GM06990 (cell line): Measurements from ENCODE around the gene BRSK1.

ENCODE experiments used
- DNase-seq: peaks from one replicate; pipeline ENCODE4 v3.0.0-alpha.2; 2011; ENCODE audit not compliant: insufficient read length; ENCODE audit errors: extremely low read depth
- H3K27me3 ChIP-seq: replicated peaks from 2 replicates; pipeline ENCODE4 v1.6.0; 2011; ENCODE audit warnings: low read length; ENCODE audit not compliant: control insufficient read depth, insufficient read depth
- H3K36me3 ChIP-seq: 2 replicates; pipeline ENCODE4 v1.5.1; 2011; ENCODE audit warnings: low read length; ENCODE audit not compliant: control insufficient read depth, insufficient read depth
- H3K4me3 ChIP-seq: replicated peaks from 2 replicates; pipeline ENCODE4 v1.5.1; 2011; ENCODE audit warnings: low read depth, mild to moderate bottlenecking, control low read depth, low read length
- TF ChIP-seq, protein P1 (sequence below): IDR thresholded peaks from 2 replicates; pipeline ENCODE4 v1.5.1; 2011; ENCODE audit warnings: low read length, control low read depth, mild to moderate bottlenecking, inconsistent platforms; ENCODE audit not compliant: insufficient read depth, poor library complexity, severe bottlenecking

Gene BRSK1

DNA sequence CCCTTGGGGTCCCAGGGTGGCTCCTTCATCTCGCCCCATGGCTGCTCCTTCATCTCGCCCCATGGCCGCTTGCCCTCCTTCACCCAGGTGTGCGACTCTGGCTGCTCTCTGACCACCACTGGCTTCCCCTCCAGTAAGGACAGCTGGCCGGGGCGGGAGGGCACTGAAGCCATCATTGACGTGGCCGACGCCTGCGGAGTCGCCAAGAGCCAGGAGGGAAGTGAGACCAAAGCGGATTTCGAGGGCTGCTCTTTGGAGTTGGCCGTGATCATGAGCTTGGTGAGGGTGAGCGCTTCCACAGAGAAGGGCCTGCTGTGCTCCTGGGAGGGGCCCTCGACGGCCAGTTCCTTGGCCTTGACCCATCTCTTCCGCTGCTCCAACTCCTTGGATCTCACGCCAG is 74.7 kb downstream of the BRSK1 start:
- no peak for DNase-seq
- no peaks in the 10 kb centered on the region; the same call in 1 of the 2 replicates for H3K27me3 ChIP-seq
- TF ChIP-seq, protein P1, sequence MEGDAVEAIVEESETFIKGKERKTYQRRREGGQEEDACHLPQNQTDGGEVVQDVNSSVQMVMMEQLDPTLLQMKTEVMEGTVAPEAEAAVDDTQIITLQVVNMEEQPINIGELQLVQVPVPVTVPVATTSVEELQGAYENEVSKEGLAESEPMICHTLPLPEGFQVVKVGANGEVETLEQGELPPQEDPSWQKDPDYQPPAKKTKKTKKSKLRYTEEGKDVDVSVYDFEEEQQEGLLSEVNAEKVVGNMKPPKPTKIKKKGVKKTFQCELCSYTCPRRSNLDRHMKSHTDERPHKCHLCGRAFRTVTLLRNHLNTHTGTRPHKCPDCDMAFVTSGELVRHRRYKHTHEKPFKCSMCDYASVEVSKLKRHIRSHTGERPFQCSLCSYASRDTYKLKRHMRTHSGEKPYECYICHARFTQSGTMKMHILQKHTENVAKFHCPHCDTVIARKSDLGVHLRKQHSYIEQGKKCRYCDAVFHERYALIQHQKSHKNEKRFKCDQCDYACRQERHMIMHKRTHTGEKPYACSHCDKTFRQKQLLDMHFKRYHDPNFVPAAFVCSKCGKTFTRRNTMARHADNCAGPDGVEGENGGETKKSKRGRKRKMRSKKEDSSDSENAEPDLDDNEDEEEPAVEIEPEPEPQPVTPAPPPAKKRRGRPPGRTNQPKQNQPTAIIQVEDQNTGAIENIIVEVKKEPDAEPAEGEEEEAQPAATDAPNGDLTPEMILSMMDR: no peak
- H3K4me3 ChIP-seq: no peak overlapping the region
- H3K36me3 ChIP-seq: no peaks in the 10 kb centered on the region

DNA sequence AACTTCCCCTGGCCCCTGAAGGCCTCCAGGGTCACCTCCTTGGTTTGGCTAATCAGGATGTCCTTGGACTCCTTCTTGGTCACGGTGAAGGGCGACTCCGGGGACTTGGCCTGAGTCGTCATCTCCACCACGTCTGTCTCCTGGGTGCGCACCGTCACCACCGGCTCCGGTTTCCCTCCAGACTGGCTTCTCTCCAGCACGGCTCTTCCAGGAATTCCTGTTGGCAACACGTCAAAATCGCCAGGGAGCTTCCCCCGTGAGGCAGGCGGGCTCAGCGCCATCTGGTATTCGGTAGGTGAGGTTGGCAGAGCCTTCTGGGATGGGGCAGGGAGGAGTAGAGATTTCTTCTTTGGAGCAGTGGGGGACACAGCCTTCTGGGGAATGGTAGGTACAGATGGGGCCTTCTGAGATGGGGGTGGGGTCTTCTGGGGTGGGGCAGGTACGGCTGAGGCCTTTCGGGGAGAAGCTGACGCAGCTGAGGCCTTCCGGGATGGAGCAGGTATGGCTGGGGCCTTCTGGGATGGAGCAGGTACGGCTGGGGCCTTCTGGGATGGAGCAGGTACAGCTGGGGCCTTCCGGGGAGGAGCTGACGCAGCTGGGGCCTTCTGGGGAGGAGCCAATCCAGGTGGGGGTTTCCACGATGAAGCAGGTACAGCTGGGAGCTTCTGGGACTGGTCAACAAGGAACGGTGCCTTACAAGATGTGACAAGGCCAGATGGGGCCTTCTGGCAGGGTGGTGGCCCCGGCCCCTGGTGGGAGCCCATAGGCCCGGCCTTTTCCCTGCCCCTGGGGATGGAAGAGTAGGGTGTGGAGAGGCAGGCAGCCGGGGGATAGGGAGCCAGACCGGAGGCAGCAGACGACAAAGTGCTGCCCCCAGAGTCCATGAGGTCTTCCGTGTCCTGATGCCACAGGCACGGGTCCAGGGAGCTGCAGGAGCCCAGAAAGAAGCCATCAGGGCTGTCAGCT is 75.4 kb downstream of the BRSK1 start:
- no peak overlapping the region for H3K4me3 ChIP-seq
- H3K36me3 ChIP-seq: no peaks in the 10 kb centered on the region
- H3K27me3 ChIP-seq: no peaks in the 10 kb centered on the region; the same call in 1 of the 2 replicates
- DNase-seq: no peak
- TF ChIP-seq, protein P1: no peak

DNA sequence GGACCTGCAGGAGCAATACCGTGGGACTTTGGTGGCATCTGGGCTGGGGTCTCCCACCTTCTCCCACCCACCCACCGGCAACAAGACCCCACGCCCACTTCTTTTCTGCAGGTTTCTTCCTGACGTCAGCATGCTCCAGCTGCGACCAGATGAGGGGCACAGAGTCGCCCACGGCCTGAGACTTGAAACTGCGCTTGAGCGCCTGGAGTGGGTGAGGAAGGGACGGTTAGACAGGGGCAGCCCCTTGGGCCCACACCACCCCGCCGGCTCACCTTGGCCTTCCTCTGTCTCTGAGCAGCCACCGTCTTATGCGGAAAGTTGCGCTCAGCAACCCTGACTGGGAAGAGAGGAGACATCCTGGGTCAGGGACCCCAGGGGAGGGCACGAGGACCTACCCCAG is 77.1 kb downstream of the BRSK1 start:
- H3K36me3 ChIP-seq: no peaks in the 10 kb centered on the region
- H3K4me3 ChIP-seq: no peak overlapping the region
- no peaks in the 10 kb centered on the region; the same call in 1 of the 2 replicates for H3K27me3 ChIP-seq
- TF ChIP-seq, protein P1: no peak
- no peak for DNase-seq
